GM06990 (cell line): ENCODE measurements around the gene TMEM38B.
"Not testable (repeated sequence)": the region's sequence is repeated elsewhere in the genome, so short reads cannot be mapped to it uniquely, and the experiment has no call there.

Experiments used
- DNase-seq: peaks from one replicate; pipeline ENCODE4 v3.0.0-alpha.2; 2011; ENCODE audit not compliant: insufficient read length; ENCODE audit errors: extremely low read depth
- H3K27me3 ChIP-seq: replicated peaks from 2 replicates; pipeline ENCODE4 v1.6.0; 2011; ENCODE audit warnings: low read length; ENCODE audit not compliant: control insufficient read depth, insufficient read depth
- H3K36me3 ChIP-seq: 2 replicates; pipeline ENCODE4 v1.5.1; 2011; ENCODE audit warnings: low read length; ENCODE audit not compliant: control insufficient read depth, insufficient read depth
- H3K4me3 ChIP-seq: replicated peaks from 2 replicates; pipeline ENCODE4 v1.5.1; 2011; ENCODE audit warnings: low read depth, mild to moderate bottlenecking, control low read depth, low read length
- TF ChIP-seq, protein P1 (sequence below): IDR thresholded peaks from 2 replicates; pipeline ENCODE4 v1.5.1; 2011; ENCODE audit warnings: low read length, control low read depth, mild to moderate bottlenecking, inconsistent platforms; ENCODE audit not compliant: insufficient read depth, poor library complexity, severe bottlenecking

The TMEM38B gene

DNA sequence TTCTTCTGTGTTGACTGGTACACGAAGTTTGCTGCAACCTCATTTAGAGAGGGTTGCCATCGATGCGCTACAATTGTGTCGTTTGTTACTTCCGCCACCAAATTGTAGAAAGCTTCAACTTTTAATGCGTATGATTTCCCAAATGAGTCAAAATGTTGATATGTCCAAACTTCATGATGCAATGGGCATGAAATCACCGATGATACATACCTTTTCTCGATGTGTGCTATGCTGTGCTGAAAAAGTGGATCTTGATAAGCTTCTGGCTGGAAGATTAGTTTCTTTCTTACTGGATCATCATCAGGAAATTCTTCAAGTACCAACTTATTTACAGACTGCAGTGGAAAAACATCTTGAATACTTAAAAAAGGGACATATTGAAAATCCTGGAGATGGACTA, 65.7 kb downstream of the TMEM38B start:
- DNase-seq: no peak
- H3K4me3 ChIP-seq: no peak overlapping the region
- TF ChIP-seq, protein P1, sequence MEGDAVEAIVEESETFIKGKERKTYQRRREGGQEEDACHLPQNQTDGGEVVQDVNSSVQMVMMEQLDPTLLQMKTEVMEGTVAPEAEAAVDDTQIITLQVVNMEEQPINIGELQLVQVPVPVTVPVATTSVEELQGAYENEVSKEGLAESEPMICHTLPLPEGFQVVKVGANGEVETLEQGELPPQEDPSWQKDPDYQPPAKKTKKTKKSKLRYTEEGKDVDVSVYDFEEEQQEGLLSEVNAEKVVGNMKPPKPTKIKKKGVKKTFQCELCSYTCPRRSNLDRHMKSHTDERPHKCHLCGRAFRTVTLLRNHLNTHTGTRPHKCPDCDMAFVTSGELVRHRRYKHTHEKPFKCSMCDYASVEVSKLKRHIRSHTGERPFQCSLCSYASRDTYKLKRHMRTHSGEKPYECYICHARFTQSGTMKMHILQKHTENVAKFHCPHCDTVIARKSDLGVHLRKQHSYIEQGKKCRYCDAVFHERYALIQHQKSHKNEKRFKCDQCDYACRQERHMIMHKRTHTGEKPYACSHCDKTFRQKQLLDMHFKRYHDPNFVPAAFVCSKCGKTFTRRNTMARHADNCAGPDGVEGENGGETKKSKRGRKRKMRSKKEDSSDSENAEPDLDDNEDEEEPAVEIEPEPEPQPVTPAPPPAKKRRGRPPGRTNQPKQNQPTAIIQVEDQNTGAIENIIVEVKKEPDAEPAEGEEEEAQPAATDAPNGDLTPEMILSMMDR: no peak
- no peaks in the 10 kb centered on the region for H3K27me3 ChIP-seq
- no peaks in the 10 kb centered on the region for H3K36me3 ChIP-seq

DNA sequence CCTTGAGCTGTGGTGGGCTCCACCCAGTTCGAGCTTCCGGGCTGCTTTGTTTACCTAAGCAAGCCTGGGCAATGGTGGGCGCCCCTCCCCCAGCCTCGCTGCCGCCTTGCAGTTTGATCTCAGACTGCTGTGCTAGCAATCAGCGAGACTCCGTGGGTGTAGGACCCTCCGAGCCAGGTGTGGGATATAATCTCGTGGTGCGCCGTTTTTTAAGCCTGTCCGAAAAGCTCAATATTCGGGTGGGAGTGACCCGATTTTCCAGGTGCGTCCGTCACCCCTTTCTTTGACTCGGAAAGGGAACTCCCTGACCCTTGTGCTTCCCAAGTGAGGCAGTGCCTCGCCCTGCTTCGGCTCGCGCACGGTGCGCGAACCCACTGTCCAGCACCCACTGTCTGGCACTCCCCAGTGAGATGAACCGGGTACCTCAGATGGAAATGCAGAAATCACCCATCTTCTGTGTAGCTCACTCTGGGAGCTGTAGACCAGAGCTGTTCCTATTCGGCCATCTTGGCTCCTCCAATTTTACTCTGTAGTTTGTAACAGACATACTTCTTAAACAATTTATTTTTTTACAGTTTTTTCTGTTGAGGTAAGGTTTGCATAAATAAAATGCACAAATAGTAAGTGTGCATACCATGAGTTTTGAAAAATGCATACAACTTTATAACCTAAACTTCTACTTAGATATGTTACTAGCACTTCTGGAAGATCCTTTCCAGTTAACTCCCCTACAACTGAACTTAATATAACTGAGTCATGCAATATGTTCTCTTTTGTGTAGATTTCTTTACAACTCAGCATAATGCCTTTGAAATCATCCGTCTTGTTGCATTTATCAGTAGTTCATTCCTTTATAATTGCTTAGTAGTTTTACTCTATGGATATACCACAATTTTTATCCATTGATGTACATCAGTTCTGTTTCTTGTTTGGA, 88.5 kb downstream of the TMEM38B start:
- H3K27me3 ChIP-seq, H3K36me3 ChIP-seq, H3K4me3 ChIP-seq, DNase-seq: not testable (repeated sequence)

DNA sequence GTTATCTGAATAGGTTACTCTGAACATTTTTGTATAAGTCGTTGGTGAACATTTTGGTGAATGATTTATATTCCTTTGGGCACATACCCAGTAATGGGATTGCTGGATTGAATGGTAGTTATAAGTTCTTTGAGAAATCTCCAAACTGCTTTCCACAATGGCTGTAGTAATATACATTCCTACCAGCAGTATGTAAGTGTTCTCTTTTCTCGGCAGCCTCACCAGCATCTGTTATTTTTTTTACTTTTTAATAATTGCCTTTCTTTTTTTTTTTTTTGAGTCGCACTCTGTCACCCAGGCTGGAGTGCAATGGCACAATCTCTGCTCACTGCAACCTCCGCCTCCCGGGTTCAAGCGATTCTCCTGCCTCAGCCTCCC, 89.1 kb downstream of the TMEM38B start:
- H3K27me3 ChIP-seq, DNase-seq, H3K36me3 ChIP-seq, H3K4me3 ChIP-seq: not testable (repeated sequence)

DNA sequence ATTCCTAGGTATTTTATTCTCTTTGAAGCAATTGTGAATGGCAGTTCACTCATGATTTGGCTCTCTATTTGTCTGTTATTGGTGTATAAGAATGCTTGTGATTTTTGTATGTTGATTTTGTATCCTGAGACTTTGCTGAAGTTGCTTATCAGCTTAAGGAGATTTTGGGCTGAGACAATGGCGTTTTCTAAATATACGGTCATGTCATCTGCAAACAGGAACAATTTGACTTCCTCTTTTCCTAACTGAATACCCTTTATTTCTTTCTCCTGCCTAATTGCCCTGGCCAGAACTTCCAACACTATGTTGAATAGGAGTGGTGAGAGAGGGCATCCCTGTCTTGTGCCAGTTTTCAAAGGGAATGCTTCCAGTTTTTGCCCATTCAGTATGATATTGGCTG, 92.5 kb downstream of the TMEM38B start:
- not testable (repeated sequence) for H3K4me3 ChIP-seq, DNase-seq, H3K36me3 ChIP-seq

DNA sequence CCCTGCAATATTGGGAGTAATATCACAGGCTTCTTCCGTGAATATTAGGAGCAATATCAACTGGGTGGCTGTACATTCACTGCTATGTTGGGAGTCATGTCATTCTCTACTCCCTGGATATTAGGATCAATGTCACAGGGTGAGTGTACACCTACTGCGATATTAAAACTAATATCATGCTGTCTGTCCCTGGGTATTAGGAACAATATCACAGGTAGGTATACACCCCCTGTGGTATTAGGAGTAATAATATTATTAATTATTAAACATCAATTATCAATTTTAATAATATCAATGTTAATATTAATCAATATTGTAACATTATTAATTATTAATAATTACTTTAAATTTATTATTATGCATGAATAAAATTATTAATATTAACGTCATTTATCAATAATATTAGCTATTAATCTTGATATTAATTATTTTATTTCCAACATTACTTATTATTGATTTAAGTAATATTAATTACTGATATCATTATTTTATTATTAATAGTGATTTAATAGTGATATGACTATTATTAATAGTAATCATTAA, 121.9 kb downstream of the TMEM38B start:
- DNase-seq: no peak
- TF ChIP-seq, protein P1: no peak
- no peaks in the 10 kb centered on the region for H3K27me3 ChIP-seq
- no peaks in the 10 kb centered on the region for H3K36me3 ChIP-seq
- no peak overlapping the region for H3K4me3 ChIP-seq

More for the DNA sequence above, 92.5 kb downstream of the TMEM38B start:
- H3K27me3 ChIP-seq: not testable (repeated sequence)

DNA sequence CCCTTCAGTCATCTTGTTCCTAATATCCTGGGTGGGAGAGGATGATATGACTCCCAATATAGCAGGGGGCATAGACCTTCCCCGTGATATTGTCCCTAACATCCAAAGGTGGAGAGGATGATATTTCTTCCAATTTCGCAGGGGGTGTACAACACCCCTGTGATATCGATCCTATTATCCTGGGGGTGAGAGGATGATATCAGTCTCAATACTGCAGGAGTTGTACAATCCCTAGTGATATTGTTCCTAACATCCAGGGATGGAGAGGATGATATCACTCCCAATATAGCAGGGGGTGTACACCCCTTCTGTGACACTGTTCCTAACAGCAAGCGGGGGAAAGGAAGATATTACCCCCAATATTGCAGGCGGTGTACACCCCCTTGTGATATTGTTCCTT, 122.6 kb downstream of the TMEM38B start:
- Histone ChIP-seq H3K36me3 (no peaks in the 10 kb centered on the region), H3K4me3 (no peak overlapping the region), H3K27me3 (no peaks in the 10 kb centered on the region)
- TF ChIP-seq, protein P1: no peak
- DNase-seq: no peak

DNA sequence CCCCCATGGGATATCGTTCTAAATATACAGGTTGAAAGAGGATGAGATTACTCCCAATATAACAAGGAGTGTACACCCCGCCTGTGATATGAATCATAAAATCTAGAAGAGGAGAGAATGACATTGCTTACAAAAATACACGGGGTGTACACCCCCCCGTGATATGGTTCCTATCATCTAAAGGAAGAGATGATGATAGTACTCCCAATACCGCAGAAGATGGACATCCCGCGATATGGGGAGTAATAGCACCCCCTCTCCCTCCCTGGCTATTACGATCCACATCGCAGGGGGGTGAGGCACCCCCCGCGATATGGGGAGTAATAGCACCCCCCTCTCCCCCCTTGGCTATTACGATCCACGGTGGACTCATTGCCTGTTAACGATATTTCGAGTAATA, 124.6 kb downstream of the TMEM38B start:
- no peaks in the 10 kb centered on the region for H3K36me3 ChIP-seq
- H3K4me3 ChIP-seq: no peak overlapping the region
- TF ChIP-seq, protein P1: no peak
- DNase-seq: no peak
- H3K27me3 ChIP-seq: no peaks in the 10 kb centered on the region
